Cardiac fibroblast (primary cell): ENCODE results near the gene ENDOD1.
A peak's percentile ranks its signal among the peaks of the same experiment; 100 is the strongest.
"Not testable (repeated sequence)": the region's sequence is repeated elsewhere in the genome, so short reads cannot be mapped to it uniquely, and the experiment has no call there.

ENCODE experiments used
- DNase-seq, 2 donors: peaks; one replicate each; pipeline versions ENCODE4 v3.0.0 to v3.0.0-alpha.2; 2010; ENCODE audit warnings: low read depth in 2 of 2
- H3K4me3 ChIP-seq, 2 donors: replicated peaks in 1 of 2; 1 replicate in 1 of 2; 2 replicates in 1 of 2; pipeline ENCODE4 v1.5.1; 2011; ENCODE audit warnings: low read depth in 2 of 2, low read length in 2 of 2, mild to moderate bottlenecking in 2 of 2, moderate library complexity in 1 of 2
- TF ChIP-seq, protein P1 (sequence below): IDR thresholded peaks from one replicate; pipeline ENCODE4 v1.5.1; 2011; ENCODE audit warnings: low read depth, mild to moderate bottlenecking, low read length, inconsistent platforms

ENDOD1 gene, protein sequence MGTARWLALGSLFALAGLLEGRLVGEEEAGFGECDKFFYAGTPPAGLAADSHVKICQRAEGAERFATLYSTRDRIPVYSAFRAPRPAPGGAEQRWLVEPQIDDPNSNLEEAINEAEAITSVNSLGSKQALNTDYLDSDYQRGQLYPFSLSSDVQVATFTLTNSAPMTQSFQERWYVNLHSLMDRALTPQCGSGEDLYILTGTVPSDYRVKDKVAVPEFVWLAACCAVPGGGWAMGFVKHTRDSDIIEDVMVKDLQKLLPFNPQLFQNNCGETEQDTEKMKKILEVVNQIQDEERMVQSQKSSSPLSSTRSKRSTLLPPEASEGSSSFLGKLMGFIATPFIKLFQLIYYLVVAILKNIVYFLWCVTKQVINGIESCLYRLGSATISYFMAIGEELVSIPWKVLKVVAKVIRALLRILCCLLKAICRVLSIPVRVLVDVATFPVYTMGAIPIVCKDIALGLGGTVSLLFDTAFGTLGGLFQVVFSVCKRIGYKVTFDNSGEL

DNA sequence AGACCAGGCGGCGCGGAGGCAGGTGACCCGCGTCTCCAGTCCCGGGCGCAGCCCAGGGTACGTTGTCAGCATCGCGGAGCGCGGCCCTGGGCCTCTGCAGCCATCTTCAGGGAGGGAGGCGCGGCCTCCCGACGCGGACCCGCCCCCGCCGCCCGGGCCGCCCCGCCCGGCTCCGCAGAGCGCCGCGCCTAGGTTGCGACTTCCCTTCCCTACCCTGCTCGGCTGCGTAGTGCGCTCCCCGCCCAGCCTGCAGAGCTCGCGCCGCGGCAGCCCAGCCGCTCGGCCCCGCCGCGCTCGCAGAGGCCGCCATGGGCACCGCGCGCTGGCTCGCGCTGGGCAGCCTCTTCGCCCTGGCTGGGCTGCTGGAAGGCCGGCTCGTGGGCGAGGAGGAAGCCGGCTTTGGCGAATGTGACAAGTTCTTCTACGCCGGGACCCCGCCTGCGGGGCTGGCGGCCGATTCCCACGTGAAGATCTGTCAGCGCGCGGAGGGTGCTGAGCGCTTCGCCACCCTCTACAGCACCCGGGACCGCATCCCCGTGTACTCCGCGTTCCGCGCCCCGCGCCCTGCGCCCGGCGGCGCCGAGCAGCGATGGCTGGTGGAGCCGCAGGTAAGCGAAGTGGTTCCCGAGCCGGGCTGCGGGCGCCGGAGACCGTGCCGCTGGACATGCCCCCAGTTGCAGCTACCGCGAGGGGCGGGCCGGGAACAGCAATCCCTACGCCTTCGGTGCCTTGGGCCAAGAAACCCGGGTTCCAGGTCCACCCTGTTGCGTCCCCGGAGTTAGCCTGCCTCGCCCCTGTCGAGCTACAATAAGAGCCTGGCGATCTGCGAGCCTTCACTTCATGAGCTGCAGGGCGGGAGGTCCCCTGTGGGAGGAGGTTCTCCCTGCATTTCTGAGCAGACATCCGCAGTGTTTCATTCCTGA is at the start of gene ENDOD1:
TSS of gene ENDOD1 (plus strand) at position 227 of the 923 bp plus-strand sequence. CDS start at position 309, 82 bp downstream.
- TF ChIP-seq, protein P1, sequence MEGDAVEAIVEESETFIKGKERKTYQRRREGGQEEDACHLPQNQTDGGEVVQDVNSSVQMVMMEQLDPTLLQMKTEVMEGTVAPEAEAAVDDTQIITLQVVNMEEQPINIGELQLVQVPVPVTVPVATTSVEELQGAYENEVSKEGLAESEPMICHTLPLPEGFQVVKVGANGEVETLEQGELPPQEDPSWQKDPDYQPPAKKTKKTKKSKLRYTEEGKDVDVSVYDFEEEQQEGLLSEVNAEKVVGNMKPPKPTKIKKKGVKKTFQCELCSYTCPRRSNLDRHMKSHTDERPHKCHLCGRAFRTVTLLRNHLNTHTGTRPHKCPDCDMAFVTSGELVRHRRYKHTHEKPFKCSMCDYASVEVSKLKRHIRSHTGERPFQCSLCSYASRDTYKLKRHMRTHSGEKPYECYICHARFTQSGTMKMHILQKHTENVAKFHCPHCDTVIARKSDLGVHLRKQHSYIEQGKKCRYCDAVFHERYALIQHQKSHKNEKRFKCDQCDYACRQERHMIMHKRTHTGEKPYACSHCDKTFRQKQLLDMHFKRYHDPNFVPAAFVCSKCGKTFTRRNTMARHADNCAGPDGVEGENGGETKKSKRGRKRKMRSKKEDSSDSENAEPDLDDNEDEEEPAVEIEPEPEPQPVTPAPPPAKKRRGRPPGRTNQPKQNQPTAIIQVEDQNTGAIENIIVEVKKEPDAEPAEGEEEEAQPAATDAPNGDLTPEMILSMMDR = peak; percentile 6
- peak within 1 kb of the TSS; percentile 76 to 80 for H3K4me3 ChIP-seq
- peak; percentile 81 to 87 for DNase-seq

DNA sequence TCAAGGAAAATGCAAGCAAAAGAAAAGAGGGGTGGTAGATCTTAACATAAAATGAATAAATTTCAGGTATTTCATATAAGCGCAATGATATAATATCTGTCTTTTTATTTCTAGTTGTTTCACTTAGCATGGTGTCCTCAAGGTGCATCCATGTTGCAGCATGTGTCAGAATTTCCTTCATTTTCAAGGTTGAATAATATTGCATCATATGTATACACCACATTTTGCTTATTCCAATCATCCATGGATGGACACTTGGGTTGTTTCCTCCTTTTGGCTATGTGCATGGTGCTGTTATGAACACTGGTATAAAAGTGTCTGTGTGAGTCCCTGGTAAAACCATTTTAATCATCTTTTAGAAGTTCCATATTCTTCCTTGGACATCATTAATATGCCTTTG is 47.4 kb upstream of the ENDOD1 start:
- TF ChIP-seq, protein P1 = no peak
- DNase-seq = no peak
- H3K4me3 ChIP-seq = no peak overlapping the region

DNA sequence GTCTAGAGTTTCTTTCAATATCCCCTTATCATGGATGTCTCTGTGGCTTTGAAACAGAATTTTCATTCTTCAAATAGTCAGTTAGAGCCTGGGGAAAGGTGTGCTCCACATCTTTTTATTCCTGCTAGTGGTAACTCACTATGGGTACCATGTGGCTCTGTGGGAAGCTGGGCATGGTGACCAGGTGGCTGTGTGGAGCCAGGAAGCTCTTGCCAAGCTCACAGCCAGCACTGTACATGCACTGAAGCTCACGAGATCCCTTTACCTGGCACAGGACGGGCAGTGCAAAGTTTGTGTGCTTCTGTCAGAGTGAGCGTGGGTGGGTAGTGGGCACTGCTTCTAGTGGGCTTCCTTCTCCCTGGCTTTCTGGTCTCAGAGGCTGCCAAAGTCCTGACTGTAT is 46.7 kb upstream of the ENDOD1 start:
- no peak for DNase-seq
- H3K4me3 ChIP-seq = no peak overlapping the region
- TF ChIP-seq, protein P1 = no peak

DNA sequence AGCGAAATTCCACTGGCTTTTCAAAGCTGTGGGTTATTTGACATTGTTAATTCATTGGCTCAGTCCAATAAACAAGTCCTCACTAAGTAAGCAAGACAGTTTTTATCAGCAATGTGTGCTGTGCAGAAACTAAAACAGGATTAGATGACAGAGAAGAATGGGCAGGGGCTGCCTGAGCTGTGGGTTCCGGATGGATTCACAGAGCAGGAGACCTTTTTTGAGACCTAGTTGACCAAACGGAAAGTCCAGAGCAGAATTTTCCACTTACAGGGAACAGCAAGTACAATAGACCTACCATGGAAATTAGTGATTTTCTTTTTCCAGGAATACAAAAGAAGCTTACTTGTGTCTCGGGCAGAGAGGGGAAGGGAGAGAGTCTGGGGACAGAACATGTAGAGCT is 45.6 kb upstream of the ENDOD1 start:
- H3K4me3 ChIP-seq = no peak overlapping the region
- DNase-seq = no peak
- TF ChIP-seq, protein P1 = no peak

DNA sequence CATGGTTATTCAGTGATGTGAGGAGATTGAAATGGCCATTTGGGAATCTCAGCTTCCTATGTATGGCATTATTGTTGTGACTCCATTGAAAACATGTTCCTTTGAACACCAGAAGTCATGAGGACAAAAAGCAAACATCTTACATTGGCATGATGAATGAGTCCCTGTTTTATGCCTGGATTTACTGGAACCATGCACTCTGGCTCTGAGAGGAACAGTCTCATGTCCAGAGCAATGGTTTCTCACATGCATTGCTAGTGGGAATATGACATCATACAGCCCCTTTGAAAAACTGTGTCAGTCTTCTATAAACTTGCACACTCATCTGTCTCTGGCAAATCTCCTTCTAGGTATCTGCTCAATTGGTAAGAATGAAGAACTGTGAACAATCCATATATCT is 43.8 kb upstream of the ENDOD1 start:
- TF ChIP-seq, protein P1 = no peak
- no peak overlapping the region for H3K4me3 ChIP-seq

DNA sequence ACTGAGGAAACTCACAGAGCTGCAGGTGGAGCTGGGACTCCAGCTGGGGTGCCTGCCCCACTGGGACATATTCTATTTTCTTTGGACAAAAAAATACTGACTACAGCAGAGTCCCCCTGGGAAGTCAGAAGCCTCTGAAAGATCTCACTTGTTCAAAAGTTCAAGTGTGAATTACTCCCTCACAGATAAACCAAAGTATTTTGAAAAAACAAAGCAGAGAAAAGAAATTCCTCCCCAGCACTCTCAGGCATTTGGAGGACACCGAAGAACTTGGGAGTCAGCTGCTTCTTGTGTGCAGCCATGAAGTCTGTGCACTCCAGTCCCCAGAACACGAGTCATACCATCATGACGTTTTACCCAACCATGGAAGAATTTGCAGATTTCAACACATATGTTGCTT is 40.5 kb upstream of the ENDOD1 start, which contains the start of gene KDM4F:
TSS of gene KDM4F (plus strand) at position 301 of the 400 bp plus-strand sequence.
- H3K4me3 ChIP-seq, DNase-seq: not testable (repeated sequence)

More for the DNA sequence above, 43.8 kb upstream of the ENDOD1 start:
- DNase-seq = no peak
